Breast epithelium (tissue), 3 donors: Measurements from ENCODE around the gene INAFM1.

Experiments used
- POLR2A ChIP-seq: fragments of 450-650 bp; IDR thresholded peaks from one replicate; pipeline ENCODE4 v1.6.1; 2016; ENCODE audit warnings: antibody characterized with exemption, mild to moderate bottlenecking, moderate library complexity
- POLR2AphosphoS5 ChIP-seq, 3 donors: sonication (generic); formaldehyde crosslinking; IDR thresholded peaks; one replicate each; pipeline ENCODE4 v1.6.1; 2017; ENCODE audit warnings: antibody characterized with exemption in 3 of 3
- TF ChIP-seq, protein P1 (sequence below), 3 donors: fragments of 450-650 bp; IDR thresholded peaks; one replicate each; pipeline ENCODE4 v1.5.1; 2016 to 2017; ENCODE audit warnings: antibody characterized with exemption in 3 of 3, mild to moderate bottlenecking in 3 of 3, moderate library complexity in 3 of 3

DNA sequence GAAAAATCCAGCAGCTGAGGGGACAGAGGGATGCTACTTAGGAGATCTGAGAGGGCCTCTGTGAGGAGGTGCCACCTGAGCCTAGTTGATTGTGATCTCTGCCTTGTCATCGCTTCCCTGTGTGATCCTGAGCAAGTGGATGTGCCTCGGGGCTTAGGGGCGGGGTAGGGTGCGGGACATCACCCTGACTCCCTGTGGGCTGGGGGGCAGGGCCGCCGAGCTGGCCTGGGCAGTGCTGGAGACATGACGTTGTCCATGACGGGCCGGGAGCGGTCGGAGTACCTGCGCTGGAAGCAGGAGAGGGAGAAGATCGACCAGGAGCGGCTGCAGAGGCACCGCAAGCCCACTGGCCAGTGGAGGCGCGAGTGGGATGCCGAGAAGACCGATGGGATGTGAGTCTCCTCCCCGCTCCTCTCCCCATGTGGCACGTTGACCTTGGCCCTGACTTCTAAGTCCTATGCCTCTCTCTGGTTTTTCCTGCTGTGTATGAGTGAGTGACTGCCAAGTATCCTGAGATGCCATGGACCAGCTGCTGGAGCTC is 8.2 kb upstream of the INAFM1 start:
- TF ChIP-seq, protein P1, sequence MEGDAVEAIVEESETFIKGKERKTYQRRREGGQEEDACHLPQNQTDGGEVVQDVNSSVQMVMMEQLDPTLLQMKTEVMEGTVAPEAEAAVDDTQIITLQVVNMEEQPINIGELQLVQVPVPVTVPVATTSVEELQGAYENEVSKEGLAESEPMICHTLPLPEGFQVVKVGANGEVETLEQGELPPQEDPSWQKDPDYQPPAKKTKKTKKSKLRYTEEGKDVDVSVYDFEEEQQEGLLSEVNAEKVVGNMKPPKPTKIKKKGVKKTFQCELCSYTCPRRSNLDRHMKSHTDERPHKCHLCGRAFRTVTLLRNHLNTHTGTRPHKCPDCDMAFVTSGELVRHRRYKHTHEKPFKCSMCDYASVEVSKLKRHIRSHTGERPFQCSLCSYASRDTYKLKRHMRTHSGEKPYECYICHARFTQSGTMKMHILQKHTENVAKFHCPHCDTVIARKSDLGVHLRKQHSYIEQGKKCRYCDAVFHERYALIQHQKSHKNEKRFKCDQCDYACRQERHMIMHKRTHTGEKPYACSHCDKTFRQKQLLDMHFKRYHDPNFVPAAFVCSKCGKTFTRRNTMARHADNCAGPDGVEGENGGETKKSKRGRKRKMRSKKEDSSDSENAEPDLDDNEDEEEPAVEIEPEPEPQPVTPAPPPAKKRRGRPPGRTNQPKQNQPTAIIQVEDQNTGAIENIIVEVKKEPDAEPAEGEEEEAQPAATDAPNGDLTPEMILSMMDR (IDR thresholded peaks at IDR 0.05), result no peak
- TF ChIP-seq POLR2AphosphoS5 (IDR thresholded peaks at IDR 0.05) (no peak), POLR2A (no peak)
